KBM-7 (cell line): ENCODE measurements around the gene TGFB1I1.

Experiments used
- DNase-seq: peaks from one replicate; pipeline ENCODE4 v3.0.0-alpha.2; 2015
- in situ Hi-C: fragments of 300-500 bp; cut with MboI; formaldehyde crosslinking; loops from 2 replicates; pipeline ENCODE4 v1.14.3; 2020; ENCODE audit warnings: low sequenced_read_pairs, low pct_unique_long_range_greater_than_20kb, mixed read lengths

Gene TGFB1I1

DNA sequence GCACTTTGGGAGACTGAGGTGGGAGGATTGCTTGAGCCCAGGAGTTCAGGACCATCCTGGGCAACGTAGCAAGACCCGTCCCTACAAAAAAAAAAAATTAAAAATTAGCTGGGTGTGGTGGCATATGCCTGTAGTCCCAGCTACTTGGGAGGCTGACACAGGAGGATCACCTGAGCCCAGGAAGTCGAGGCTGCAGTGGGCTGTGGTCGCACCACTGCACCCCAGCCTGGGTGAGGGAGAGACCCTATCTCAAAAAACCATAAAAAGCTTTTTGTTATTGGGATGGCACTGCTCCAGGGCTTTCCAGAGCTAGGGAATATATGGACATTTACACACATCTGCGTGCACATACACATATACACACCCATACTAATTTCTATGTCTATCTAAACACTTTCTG lies 20.8 kb upstream of the TGFB1I1 start:
- in situ Hi-C loops, result no loop called here
- no peak for DNase-seq

DNA sequence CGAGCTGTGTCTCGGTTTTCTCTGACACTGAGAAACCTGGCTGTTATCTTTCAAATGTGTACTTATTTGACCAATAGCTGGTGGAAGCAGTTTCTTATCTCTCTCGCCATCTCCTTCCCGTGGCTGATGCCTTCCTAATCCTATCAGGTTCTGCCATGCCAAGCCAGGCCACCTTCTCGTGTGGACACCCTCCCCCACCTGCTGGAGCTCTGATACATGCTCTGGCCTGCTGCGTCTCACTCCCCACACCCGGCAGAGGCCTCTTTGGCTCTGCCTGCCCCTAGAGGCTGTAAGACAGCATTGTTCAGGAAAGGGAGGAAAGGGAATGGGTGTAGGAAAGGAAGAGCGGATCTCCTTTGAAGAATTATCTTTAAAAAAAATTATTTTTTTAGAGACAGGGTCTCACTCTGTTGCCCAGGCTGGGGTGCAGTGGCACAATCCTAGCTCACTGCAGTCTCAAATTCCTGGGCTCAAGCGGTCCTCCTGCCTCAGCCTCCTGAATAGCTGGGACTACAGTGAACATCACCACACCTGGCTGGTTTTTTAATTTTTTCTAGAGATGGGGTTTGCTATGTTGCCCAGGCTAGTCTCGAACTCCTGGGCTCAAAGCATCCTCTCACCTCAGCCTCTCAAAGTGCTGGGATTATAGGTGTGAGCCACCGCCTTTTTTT lies 20.1 kb upstream of the TGFB1I1 start:
- peak; percentile 64 for DNase-seq
- in situ Hi-C loops, result no loop called here

DNA sequence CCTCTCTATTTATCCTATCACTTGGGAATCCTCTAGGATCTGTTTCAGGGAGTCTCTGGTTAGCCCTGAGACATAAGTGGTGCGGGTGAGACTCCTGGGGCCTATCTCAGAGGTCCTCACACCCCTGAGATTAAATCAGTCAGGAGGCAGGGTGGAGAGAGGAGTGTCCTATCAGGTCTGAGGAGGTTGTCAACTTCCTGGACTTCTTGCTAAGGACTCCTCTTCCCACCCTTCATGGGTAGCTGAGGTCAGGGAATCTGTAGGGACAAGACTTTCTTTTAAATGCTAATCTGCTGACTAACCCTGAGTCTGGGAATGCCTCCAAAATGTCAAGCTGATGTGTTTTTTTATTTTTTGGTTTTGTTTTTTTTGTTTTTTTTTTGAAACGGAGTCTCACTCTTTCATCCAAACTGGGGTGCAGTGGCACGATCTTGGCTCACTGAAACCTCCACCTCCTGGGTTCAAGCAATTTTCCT lies 19.3 kb upstream of the TGFB1I1 start:
- in situ Hi-C loops, result no loop called here
- DNase-seq, result no peak

DNA sequence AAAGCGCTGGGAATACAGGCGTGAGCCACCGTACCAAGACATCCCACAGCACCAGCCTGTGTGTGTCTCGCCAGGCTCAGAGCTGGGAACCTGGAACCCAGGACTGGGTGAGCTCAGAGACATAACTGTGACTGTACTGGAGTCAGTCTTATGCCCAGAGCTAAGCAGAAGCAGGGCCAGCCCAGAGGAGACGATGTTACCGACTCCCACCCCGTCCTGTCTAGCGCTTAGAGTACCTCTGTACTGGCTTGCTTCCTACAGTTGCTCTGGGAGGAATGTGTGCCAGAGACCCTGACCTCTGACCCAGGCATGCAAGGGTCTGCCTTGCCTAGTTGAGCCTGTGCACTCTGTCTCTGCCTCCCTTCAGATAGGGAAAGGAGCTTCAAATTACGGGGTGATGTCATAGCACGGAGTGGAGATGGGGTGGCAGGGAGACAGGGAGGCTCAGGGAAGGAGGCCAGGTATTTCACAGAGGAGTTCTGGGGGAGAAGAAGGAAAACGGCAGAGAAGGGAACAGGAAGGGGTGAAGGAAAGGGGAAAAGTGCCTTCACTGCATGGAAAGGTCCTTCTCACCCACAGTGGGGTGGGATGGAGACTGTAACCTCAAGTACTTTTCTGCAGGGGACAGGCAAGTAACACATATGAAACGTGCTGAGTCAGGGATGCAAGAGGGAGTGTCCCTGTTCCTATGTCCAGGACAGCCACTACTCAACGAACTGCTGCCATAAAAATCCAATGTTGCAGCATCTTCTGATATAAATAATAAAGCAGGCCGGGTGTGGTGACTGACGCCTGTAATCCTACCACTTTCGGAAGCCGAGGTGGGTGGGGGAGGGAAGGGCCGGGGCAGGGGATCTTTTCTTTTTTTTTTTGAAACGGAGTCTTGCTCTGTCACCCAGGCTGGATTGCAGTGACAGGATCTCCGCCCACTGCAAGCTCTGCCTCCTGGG lies 18.4 kb upstream of the TGFB1I1 start:
- in situ Hi-C loops, result no loop called here
- no peak for DNase-seq

DNA sequence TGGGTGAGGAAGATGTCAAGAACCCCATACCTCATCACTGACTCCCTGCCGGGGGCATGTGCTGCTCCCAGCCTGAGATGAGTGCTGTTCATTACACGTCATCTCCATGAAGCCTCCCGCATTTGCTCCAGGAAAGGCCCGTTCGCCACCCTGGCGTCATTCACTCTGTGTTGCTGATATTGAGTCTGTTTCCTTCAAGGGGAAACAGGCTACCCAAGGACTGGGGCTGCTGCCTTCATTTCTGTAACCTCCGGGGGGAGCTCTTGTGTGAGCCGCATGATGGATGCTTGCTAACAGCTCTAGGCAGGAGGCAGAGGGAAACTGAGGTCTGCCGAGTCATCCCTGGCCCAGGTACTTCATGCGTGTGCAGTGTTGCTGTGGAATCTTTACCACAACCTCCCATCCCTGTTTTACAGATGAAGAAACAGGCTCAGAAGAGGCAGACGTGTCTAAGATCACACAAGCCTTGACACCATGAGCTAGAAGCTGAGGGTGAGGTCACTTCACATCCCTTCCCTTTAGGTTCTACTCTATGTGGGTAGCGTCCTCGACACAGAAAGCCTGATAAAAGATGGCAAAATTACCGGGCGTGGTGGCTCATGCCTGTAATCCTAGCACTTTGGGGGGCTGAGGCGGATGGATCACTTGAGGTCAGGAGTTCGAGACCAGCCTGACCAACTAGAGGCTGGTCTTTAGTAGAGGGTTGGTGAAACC lies 16.2 kb upstream of the TGFB1I1 start:
- peak; percentile 43 for DNase-seq

DNA sequence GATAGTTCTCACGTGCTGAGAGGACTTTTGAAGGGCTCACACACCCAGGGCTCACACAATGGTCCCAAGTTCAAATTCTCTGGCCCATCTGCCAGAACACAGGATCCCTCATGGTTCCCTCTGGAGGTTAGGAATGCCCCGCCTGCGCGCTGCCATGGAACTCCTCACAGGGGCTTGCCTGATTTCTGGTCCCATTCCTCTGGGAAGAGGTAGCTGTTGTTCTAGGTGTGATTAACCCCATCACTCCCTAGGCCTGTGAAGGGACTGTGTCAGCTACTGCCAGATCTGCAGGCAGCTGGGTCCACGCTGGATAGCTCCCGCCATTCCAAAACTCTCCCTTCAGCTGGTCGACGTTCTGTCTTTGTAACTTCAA lies 15.0 kb upstream of the TGFB1I1 start:
- DNase-seq, result no peak
- in situ Hi-C loops, result no loop called here

More for the DNA sequence above, 16.2 kb upstream of the TGFB1I1 start:
- in situ Hi-C loops, result no loop called here

DNA sequence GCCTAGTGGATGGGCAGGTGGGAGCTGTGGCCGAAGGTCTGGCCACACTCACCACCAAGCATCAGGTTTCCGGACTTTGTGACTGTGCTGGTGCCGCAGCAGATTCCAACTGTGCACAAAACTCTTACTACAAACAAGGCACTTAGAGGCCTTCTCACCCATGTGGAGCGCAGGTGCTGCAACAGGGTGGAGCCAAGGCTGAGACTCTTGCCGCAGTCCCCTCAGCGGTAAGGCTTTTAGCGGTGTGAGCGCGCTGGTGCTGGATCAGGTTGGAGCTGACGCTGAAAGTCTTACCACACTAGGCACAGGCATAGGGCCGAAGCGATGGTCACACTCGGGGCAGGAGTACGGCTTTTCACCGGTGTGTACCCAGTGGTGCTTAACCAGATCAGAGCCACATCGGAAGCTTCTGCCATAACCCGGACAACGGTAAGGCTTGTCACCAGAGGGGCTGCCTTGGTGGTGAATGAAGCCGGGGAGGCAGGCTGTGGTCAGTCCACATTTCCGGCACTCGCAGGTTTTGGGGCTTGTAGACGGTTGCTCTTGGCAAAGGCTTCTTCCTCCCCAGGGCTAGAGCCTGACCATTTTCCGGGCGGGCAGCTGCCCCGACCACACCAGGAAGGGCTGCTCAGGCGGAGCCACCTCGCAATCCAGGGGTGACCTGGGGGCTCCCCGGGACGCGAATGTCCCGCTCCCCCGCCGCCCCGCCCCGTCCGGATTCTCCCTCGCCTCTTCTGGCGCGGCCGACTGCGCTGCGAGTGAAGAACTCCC lies 13.7 kb upstream of the TGFB1I1 start:
- peak; percentile 46 for DNase-seq
- in situ Hi-C loops, result no loop called here

DNA sequence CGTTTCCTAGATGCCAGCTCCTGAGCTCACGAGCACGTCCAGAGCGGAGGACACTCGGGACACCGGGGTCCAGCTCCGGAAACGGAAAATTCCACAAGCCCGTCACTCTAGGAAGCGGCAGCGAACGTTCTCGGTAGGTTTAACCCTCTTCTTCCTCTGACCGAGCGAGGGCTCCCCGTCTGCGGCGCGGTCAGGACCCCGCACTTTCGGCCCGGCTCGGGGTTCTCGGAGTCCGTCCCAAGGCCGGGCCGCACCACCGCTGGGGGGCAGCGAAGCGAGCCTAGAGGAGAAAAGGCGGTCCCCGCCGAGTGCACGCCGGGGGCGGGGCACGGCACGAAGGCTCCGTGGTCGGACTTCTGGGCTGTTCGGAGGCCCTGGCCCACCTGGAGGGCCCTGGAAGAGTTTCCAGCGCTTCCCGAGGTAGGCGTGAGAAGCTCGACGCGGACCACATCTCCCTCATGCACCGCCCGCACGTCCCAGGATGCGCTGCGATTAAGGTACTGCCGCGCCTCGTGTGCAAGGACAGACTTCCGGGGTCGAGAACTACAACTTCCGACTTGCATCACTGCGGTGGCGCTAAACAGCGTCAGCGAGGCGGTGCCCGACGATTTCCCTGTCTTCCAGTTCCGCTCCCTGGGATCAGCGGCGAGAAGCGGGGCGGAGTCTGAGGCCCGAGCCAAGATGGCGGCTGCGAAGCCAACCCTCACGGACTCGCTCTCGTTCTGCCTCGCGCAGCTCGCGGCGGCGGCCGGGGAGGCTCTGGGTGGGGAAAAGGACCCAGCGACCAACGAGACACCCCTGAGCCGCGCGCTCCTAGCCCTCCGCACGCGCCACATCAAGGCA lies 12.9 kb upstream of the TGFB1I1 start, which contains the start of gene ARMC5:
ARMC5 (plus strand) TSS at position 658 of the 843 bp plus-strand sequence; CDS start at position 682, 24 bp downstream.
- DNase-seq, result peak; percentile 97
- in situ Hi-C loops, result no loop called here

DNA sequence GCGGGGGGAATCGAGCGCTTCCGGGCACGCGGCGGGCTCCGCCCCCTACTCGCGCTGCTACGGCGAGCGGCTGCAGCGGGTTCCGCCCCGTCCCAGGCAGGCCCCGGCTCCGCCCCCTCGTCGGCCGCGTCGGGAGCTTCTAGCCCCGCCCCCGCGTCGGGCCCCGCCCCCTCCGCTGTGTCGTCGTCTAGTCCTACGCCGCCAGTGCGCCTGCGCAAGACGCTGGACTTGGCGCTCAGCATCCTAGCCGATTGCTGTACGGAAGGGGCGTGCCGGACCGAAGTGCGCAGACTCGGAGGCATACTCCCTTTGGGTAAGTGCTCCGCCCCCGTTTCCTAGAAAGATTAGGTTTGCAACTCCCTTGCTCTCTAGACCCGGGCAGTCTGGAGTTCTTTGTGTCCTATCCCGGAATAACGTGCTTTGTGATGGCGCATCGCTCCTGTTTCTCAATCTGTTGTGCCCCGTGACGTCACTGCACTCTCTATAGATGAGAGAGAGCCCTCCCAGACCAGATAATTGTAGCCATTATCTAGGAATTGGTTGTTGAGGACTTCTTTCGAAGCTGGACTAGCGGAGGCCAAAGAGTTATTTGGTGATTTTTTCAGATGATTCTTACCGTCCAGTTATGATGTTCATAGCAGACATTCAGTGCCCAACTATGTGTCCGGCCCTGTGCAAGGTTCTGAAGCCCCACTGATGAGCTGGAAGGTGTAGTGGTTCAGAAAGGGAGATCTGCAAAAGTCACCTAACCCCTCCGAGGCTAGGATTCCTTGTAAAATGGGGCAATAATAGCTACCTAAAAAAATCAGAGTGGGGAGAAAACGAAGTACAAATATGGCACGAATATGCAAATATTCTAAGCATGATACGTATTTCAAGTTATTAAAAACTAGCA lies 12.0 kb upstream of the TGFB1I1 start:
- DNase-seq, result peak; percentile 93
- in situ Hi-C loops, result loop anchor here (10.0 kb wide), 1 partner anchor 245 kb away; no protein-coding TSS in a partner anchor

DNA sequence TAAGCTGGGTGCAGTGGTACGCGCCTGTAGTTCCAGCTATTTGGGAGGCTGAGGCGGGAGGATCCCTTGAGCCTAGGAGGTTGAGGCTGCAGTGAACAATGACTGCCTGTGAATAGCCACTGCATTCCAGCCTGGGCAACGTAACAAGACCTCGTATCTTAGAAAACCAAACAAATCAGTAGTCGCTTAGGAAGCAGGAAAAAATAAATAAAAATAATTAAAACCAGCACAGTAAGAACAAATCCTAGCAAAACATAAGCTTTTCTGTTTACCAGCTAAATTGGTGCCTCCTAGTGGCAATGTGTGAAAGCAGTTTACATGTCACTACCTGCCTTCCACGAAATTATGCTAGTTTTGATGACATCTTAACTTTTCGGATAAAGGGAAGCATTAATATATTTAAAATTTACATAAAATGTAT lies 11.4 kb upstream of the TGFB1I1 start:
- in situ Hi-C loops, result loop anchor here (10.0 kb wide), 1 partner anchor 244 kb away; no protein-coding TSS in a partner anchor
- DNase-seq, result peak; percentile 39

DNA sequence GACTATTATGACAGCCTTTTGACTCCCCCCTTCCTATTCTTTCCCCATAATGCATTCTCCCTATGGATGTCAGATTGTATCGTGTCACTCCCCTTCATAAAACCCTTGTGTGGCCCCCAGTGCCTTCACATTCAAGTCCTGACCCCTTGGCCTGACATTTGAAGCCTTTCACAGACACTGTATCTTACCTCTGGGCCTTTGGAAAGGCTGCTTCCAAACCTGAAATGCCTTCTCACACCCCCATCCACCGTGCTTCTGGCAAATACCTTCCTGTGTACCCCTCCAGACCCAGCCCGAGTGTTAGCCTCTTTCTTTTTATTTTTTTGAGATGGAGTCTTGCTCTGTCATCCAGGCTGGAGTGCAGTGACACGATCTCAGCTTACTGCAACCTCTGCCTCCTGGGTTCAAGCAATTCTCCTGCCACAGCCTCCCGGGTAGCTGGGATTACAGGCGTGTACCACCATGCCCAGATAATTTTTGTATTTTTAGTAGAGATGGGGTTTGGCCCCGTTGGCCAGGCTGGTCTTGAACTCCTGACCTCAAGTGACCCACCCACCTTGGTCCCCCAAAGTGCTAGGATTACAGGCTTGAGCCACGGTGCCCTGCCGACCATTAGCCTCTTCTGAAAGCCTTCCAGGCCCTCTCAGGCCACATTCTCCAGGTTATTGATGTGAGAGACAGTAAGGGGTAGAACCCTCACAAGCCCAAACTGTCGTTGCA lies 10.6 kb upstream of the TGFB1I1 start:
- DNase-seq, result no peak
- in situ Hi-C loops, result loop anchor here (10.0 kb wide), 1 partner anchor 243 kb away; no protein-coding TSS in a partner anchor

DNA sequence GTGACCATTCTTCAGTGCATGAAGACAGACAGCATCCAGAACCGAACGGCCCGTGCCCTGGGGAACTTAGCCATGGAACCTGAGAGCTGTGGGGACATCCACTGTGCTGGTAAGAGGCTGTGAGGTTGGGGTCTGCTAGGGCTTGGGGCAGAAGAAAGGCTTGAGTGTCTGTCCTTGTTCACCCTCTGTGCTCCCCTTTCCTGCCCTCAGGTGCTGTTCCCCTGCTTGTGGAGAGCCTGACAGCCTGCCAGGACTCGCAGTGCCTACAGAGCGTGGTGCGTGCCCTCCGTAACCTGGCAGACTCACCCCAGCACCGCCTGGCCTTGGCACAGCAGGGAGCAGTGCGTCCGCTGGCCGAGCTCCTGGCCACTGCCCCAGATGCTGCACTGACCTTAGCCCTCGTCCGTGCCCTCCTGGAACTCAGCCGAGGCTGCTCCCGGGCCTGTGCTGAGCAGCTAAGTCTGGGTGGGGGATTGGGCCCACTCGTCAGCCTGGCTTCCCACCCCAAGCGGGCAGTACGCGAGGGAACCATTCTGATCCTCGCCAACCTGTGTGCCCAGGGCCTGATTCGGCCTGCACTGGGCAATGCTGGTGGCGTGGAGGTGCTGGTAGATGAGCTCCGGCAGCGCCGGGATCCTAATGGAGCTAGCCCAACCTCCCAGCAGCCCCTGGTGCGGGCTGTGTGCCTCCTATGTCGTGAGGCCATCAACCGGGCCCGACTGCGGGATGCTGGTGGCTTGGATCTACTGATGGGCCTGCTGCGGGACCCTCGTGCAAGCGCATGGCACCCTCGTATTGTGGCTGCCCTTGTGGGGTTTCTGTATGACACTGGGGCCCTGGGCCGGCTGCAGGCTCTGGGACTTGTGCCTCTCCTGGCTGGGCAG lies 9.8 kb upstream of the TGFB1I1 start:
- in situ Hi-C loops, result loop anchor here (10.0 kb wide), 1 partner anchor 243 kb away; no protein-coding TSS in a partner anchor
- DNase-seq, result no peak

DNA sequence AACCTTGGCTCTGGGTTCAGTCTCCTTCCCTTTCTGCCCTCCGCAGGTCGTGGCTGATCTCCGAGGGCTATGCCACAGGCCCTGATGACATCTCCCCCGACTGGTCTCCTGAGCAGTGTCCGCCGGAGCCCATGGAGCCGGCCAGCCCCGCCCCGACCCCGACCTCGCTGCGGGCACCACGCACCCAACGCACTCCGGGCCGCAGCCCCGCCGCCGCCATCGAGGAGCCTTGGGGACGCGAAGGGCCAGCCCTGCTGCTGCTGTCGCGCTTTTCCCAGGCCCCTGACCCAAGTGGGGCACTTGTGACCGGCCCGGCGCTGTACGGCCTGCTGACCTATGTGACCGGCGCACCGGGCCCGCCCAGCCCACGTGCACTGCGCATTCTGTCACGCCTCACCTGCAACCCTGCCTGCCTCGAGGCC lies 7.6 kb upstream of the TGFB1I1 start:
- DNase-seq, result no peak
- in situ Hi-C loops, result loop anchor here (10.0 kb wide), 1 partner anchor 240 kb away; no protein-coding TSS in a partner anchor

DNA sequence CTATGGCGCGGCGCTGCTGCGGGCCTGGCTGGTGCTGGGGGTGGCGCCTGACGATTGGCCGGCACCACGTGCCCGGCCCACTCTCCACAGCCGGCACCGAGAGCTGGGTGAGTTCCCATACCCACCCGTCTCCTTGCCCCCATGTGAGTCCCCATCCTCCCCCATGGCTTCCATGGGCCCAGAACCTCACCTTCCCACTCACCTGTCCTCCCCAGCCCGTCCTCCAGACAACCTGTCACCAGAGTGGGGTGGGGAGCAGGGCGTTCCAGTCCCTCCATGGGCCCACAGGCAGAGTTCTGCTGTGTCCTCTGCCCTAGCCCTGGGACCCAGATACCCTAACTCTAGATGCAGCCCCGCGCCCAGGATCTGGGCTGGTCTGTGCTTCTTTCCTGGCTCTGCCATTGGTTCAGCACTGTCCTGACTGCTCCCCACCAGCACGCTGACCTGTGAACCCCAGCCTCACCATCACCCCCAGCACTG lies 7.1 kb upstream of the TGFB1I1 start:
- in situ Hi-C loops, result loop anchor here (10.0 kb wide), 1 partner anchor 240 kb away; no protein-coding TSS in a partner anchor

More for the DNA sequence above, 7.1 kb upstream of the TGFB1I1 start:
- DNase-seq, result no peak
